ENCODE results near the gene CEP57. TPM values are rescaled to one million over a fixed set of nuclear protein-coding genes. Genes with fewer than 3 reads are reported as not detected.

CEP57 gene
- 24.3 and 27.4 TPM in 2 replicates for total RNA-seq

GRCh38 chr11:95790123-95790932 is at the start of gene CEP57:
Gene CEP57, plus strand, starts transcription at chr11:95790498. Its CDS starts 201 bp downstream, at chr11:95790699.

GRCh38 chr11:95789506-95790122 is 684 bp upstream of the CEP57 start, which contains the start of gene FAM76B:
Gene FAM76B, minus strand, starts transcription at chr11:95789782. Its CDS starts 304 bp downstream, at chr11:95789478.

Other genes with a start within 250 kb of the CEP57 start
- 16.5 and 18.0 TPM in 2 replicates for gene FAM76B, start 716 bp upstream of the CEP57 start, total RNA-seq
- gene MTMR2, start 133.6 kb downstream of the CEP57 start, total RNA-seq = 39.8 and 52.9 TPM in 2 replicates